Embryonic facial prominence (tissue), 1 donor: Measurements from ENCODE around the gene SLC41A1.

Experiments used
- DNase-seq: peaks from one replicate; pipeline ENCODE4 v3.0.0-alpha.2; 2016; ENCODE audit errors: extremely low spot score

SLC41A1 gene

DNA sequence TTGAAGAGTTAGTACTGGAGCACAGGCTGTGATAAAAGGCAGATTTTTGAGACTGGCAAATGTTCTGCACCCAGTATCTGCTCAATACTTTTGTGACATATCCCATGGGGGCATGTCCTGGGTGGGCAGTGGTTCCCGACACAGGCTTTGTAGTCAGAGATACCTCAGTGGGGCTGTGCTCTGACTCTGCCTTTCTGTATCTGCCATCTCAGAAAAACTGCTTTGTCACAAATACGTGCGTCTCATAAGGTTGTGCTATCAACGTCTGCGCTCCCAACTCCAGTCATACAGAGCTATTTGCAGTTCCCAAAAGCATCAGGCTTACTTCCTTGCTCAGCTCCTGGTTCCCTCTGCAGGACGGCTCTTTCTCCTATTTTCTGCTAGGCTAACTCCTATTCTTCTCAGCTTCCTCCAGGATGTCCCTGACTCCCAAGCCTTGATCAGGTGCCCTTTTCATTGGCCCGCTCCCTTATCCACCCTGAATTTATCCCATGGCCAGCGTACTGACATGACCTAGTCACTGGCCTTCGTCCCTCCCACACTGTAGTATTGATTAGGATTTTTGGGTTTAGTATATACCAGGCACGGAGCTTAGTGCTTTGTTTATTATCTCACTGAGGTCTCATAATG, 25.6 kb downstream of the SLC41A1 start:
- DNase-seq, result no peak

DNA sequence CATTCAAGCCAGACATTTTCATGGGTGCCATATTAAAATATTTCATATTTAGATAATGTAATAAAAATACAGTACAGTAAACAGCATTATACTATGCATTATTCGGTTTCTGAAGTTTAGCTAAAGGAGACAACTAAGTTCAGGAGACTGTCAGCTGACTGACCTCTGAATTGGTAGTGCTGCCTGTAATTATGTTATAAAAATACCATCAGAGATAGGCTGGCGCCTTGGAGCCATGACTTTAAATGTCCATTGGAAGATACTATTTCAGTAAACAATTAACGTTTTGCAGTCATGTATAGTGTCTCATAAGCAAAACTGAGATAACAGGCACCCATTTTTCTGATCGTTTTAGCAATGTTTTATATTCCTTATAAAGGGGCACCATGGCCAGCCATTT, 26.4 kb downstream of the SLC41A1 start:
- no peak for DNase-seq

DNA sequence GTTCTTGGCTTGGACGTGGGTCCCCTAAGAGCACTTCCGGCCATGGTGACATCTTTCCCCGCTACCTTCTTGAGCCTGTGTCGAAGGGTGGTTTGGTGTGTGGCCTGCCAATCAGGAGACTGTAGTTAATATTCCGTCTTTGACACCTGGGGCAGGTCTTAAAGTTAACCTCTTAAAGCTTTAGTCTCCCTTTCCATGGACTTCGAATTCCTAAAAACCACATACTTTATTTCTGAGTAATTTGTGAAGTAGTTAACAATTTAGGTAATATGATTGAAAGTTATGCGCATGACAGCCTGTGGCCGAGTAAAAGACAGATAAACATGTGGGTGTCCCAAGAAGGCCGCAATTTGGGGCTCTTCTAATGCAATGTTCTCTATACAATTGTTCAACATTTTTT, 27.6 kb downstream of the SLC41A1 start:
- no peak for DNase-seq

DNA sequence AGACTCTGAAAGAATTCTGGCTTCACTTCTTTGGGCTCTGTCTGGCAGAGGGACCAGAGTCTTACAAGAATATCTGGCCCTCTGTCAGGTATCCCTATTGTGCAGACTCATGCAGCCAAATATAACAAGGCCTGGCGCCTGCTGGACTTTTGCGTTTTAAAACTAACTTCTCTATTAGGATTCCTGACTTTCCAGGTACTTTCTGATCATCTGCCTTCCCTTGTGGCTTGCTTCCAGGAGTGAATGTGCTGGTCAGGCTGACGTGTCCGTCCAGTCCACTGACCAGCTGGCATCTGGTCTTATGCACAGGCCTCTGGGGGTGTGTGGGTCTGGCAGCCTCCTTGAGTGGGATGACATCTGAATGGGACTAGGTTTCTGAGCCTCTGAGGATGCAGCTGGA, 29.1 kb downstream of the SLC41A1 start:
- no peak for DNase-seq

DNA sequence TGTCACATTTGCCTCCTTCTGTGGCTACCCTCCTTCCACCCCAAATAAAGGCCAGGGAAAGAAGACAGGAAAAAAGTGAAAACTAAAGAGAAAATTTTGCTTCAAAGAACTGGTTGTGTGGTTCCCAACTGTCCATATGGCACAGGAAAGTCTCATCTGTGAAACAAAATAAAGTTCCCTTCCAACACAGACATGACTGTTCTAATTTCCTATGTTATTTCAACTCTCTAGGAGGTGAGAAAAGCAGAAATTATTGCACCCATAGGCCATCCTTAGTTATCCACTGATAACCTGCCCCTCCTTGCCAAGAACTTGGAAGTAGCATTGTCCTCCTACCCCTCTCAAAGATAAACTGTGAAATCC, 29.6 kb downstream of the SLC41A1 start:
- no peak for DNase-seq

DNA sequence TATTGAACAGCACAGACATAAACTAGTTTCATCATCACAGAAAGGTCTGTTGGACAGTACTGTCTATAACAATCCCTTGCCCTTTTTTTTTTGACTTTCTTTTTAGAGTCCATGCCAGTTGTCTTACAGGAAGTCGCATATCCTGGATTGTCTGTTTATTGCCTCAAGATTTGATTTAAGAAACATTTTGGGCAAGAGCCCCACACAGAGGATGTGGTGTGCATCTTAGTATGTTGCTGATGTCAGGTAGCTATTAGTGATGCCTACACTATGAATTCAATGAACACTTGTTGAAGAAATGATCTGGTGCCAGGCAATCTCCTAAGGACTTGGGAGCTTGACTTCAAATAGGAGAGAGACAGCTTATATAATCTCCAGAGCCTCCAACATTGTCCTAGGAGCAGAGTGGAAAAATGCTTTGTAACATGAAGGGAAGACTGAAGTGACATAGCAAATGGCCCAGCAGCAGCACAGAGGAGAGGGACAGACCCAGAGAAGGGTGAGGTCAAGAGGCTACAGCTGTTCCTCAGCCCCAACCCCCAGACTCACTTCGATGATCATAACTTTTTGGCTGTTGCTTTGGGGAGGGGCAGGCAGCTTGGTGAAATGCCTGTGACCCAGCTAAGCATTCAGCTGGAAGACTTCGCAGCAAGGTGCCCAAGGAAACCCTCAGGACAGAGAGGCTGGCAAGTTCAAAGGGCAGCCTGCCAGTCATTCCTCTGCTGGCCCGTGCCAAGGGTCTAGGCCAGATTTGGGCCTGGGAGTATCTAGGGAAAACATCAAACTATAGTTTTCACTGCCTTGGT, 30.2 kb downstream of the SLC41A1 start:
- DNase-seq, result no peak

DNA sequence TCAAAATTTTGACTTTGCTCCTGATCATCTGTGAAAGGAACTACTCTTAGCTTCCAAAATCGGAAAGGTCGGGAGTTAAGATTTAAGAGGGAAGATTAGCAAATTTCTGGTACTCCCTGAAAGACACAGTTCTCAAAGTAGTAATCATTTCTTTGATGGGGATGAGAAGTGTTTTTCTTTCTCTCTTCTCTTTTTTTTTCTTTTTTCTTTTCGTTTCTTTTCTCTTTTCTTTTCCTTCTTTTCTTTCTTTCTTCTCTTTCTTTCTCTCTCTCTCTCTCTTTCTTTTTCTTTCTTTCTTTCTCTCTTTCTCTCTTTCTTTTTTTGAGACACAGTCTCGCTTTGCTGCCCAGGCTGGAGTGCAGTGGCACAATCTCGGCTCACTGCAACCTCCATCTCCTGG, 32.7 kb downstream of the SLC41A1 start:
- DNase-seq, result no peak

DNA sequence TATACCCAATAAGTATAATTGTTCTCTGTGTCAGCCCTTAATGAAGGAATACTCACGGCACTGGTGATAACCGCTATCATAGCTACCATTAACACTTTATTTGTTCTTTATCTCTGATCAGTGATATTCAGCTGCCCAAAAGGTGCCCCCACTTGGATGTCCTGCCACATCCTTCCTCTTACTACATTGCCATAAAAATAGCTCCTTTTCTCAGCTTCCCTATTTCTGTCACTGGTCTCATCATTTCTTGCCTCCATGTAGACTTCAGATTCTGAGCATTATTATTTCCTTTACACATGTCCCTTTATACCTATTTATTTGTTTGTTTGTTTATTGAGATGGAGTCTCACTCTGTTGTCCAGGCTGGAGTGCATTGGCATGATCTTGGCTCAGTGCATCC, 35.0 kb downstream of the SLC41A1 start:
- no peak for DNase-seq

DNA sequence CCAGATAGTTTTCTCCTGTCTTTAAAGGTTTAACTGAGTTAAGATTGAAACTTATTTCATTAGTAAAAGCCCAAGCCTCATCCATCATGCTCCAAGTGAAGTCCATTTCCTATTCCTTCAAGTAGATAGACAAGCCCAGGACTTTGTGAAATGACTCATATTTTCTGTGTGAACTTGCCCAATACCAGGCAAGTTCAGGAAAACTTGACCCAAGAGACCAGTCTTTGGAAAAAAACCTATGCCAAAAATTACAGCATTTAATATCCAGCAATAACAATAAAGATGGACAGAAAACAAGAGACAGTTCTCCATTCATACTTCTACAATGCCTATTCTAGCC, 37.3 kb downstream of the SLC41A1 start:
- DNase-seq, result no peak

DNA sequence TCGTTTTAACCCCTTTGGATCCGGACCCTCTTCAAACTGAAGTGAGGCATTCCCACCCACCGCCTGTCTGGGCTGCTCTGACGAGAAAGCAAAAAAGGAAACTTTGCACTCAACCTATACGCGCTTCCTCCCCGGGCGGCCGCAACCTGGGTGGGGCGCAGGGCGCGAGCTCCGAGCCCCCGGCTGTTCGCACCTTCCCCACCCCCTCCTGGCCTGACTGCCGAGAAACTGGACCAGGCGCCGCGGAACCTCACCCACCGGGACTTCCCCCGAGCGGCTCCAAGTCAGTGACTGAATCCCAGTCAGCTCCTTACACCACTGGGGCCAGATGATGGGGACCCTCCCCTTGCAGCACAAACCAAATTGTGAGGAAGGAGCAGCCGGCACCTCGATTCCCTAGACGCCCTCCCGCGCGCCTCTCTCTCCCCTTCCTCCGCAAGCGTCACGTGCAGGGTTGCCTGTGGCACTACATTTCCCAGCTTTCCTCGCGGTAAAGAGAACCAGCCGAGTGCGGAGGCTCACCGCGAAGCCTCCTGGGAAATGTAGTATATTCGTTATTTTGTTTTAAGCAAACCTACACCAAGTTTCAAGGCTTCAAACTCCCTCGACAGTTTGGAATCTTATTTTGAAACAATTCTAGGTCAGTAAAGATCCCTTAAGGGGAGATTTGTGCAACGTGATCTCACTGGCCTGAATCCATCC, 37.8 kb downstream of the SLC41A1 start, which contains the start of gene RAB29:
Gene RAB29 (minus strand): TSS at position 468 of the 702 bp plus-strand sequence. CDS start 526 bp downstream, outside the sequence.
- peak; percentile 66 for DNase-seq

DNA sequence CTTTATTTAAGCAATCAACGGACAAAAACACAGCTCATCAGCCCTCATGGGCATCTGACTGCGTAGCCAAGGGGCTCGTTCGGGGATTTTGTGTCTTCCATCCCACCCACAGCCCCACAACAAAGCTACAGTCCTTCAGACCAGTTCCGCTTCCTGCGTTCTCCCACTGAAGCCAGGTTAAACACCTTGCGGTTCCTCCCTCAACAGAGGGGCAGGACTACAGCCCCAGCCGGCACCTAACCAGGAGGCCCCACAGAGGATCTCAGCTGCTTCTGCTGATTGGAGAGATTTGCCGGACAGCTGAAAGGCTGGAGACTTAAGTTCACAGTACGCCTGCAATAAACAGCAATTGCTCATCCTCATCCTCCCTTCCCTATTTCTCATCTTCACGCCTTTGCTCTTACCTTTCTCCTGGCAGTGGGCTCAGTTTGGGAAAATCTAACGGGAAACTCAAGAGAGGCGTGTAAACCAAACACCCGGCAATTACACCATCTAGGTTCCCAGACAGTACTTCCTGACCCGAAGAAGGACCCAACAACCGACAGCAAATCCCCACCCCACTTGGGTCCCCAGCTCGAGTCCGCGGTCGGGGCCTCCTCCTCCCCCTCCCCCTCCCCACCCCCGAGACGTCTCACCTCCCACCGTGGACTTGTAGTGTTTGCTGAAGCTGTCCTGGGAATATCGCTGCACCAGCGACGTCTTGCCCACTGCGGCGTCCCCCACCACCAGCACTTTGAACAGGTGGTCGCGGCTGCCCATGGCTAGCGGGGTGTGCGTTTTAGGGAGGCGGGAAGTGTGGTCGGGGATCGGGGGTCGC, 38.6 kb downstream of the SLC41A1 start:
- DNase-seq, result no peak

DNA sequence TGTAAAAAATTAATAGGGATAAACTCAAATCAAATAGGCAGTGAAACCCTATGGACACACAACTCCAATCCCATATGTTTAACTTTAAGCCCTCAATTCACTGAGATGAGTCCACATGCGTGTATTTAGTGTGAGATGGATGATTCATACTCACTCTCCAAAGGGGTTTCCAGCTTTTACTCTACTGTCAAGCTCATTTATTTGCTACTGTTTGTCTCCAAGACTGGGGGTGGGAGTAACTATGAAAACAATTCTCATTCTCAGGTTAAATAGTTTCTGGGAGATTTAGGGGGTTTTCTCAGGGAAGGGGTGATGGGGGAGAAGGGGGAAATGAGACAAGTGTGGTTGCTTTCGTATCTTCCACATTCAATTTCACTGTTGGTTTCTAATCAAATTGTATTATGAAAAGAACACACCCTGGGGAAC, 40.4 kb downstream of the SLC41A1 start:
- DNase-seq, result no peak

DNA sequence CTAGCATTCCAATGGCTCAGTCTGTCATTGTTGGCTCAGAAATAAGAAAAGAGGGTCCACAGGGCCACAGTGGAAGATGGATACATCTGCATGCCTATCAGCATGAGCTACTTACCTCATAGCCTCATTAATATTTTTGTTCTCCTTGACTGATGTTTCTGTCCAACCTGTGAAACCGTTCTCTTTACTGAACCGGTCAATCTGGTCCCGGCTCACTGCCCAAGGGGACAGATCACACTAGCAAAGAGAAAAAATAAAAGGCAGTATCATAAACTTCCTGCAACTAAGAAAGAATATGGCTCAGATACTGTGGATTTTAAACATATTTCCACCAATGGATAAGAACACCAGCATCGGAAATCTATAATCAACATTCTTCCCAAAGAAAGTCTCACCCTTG, 42.4 kb downstream of the SLC41A1 start:
- DNase-seq, result no peak

DNA sequence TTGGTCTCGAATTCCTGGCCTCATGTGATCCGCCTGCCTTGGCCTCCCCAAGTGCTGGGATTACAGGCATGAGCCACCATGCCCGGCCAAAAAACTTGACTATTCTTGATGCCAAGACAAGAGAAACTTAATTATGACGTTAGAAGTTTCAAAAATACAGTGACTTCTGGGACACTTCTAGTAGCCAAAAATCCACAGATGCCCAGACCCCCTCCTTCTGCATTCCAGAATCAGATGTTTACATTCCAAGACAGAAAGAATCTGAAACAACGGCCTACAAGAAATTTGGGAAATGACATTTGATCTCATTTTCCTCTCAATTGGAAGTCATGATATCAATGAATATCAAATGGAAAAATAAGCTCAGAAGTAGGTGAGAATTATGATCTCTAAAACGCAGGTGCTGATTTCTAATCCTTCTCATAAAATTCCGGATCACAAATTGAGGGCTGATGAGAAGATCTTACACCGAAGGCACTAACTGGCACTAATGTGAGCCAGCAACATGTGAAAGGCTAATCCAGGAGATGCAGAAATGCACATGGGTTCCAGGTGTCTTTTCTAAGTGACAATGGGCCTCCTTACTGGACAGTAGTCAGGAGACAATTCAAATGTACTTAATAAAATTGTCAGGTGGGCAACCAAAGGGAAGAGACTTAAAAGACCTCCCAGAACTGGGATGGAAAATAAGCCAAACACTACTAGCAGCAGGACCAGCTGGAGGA, 43.2 kb downstream of the SLC41A1 start:
- DNase-seq, result no peak

DNA sequence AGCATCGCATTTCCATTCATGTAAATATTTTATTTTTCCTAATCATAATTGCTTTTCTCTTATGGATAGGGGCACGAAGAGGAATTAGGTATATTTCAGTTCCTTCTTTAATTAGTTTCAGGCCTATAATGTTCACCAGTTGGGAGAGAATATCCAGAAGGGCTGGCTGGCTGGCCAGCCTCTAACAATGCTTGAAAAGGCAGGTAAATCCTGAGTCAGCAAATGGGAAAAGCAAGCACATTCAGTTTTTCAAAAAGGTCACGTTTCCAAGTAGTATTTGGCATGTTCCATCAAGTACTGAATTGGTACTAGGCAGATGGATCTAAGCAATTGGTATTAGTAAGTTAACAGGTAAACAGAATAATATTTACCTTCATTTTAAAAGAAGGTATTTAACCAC, 45.8 kb downstream of the SLC41A1 start:
- no peak for DNase-seq

DNA sequence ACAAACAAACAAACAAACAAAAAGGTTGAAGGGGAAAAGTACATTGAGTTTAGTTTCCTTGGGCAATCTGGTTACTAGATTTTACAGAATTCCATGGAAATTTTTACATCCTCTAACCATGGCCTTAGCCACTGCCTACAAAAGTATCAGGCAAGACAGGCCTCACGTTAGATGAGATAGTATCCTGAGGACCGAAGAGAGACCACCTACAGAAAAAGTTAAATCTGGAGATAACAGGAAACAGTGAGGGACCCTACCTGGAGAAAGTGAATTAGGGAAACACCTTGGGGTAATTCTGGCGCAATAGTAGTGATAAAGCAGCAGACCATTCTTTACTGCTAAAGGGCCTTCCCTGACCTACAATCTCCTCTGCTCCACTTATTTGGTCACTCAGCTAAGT, 46.4 kb downstream of the SLC41A1 start:
- no peak for DNase-seq

DNA sequence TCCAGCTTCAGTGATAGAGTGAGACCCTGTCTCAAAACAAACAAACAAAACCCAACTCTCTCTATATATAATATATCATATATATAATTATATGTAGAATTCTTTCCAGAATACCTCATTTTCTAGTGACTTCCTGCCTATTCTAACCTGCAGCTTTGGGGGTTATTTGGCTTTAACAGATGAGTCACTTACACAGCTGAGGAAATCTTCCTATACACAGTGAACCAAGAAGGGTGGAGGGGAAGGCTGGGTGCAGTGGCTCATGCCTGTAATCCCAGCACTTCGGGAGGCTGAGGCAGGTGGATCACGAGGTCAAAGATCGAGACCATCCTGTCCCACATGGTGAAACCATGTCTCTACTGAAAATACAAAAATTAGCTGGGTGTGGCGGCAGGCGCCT, 47.0 kb downstream of the SLC41A1 start:
- no peak for DNase-seq

DNA sequence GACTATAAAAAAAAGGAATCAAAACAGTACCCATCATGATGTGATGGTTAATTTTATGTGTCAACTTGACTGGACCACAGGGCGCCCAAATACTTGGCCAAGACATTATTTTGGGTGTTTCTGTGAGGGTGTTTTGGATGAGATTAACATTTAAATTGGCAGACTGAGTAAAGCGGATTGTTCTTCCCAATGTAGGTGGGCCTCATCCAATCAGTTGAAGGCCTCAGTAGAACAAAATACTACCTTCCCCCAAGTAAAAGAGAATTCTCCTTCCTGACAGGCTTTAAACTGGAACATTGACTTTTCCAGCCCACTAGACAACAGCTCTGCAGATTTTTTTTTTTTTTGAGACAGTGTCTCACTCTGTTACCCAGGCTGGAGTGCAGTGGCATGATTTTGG, 48.4 kb downstream of the SLC41A1 start:
- no peak for DNase-seq

DNA sequence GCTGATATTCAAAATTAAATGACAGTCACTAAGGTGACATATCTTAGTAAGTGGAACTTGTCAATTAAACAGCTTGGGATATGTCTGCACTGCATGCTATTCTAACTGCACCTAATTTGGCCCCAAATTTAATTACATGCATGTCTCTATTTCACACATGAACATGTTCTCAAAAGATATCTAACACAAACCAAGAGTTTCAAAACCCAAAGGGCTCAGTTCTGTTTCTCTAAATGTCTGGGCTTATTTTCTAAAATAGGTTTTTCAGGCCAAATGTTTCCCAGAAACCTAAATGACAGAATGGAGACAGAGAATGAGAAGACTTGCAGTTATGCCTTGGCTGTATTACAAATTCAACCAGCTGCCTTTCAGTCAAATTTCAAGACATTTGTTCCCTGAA, 49.0 kb downstream of the SLC41A1 start:
- DNase-seq, result no peak

DNA sequence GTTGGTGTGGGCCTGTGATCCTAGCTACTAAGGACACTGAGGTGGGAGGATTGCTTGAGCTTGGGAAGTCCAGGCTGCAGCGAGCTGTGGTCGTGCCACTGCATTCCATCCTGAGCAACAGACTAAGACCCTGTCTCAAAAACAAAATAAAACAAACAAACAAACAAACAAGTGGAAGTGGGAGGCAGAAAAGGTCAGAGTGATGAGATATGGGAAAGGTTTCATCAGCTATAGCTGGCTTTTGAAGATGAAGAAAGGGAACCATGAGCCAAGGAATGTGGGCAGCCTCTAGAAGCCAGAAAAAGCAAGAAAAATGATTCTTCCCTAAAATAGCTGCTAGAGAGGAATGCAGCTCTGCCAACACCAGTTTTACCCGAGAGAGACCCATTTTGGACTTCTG, 52.4 kb downstream of the SLC41A1 start:
- DNase-seq, result no peak

DNA sequence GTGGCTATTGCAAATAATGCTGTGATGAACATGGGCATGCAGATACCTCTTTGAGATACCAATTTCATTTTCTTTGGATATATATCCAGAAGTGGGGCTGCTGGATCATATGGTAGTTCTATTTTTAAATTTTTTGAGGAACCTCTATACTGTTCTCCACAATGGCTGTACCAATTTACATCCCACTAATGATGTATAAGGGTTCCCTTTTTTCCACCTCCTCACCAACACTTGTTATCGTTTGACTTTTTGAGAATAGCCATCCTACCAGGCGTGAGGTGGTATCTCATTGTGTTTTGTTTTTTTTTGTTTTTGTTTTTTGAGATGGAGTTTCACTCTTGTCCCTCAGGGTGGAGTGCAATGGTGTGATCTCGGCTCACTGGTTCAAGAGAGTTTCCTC, 56.4 kb downstream of the SLC41A1 start:
- DNase-seq, result no peak

DNA sequence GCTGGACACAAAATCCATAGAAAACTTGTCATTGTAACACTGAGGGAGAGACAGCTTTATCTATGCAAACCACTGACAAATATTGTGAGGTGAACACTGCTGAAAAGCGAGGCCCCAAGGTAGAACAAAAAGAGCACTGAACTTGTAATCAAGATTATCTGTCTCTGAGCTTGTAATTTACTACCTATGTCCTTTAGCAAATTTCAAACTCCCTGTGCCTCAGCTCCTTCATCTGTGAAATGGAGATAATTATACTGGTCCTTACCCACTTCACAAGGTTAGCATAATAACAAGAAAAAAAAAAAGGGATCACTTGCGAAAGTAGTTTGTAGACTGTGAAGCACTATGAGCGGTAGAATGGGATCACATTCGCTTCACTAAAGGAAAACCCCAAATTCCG, 58.1 kb downstream of the SLC41A1 start:
- no peak for DNase-seq
